ENCODE results near the gene LETM1. TPM values are rescaled to one million over a fixed set of nuclear protein-coding genes. Genes with fewer than 3 reads are reported as not detected.

Gene LETM1
- total and polyA plus RNA-seq, 2 of the 13 experiments (the other 11 are each of a cell fraction or from before 2014, with no cell fraction given) = 9.7 to 41.6 TPM

- TF ChIP-seq HNRNPLL (IDR thresholded peaks at IDR 0.05; ENCODE audit: low read depth, low read length, poor library complexity, severe bottlenecking) (peak; percentile 60), U2AF2 (IDR thresholded peaks at IDR 0.05; ENCODE audit: low read depth, low read length) (peak; percentile 91), CEBPG (CRISPR knock-in tag; IDR thresholded peaks at IDR 0.05) (peak; percentile 96), MXI1 (IDR thresholded peaks at IDR 0.05; ENCODE audit: borderline replicate concordance, low read depth, low read length) (no peak), TCF7L2 (IDR thresholded peaks at IDR 0.05; ENCODE audit: low read depth, low read length) (no peak), SIX1 (CRISPR knock-in tag; IDR thresholded peaks at IDR 0.05; ENCODE audit: borderline replicate concordance) (peak; percentile 29; the same call in 1 of the 2 replicates), CTCF (CRISPR knock-in tag; IDR thresholded peaks at IDR 0.05) (peak; percentile 46), SRY (CRISPR knock-in tag; IDR thresholded peaks at IDR 0.05) (no peak), ZFY (CRISPR knock-in tag; IDR thresholded peaks at IDR 0.05) (peak; percentile 48; the same call in 1 of the 2 replicates), ZBTB37 (CRISPR knock-in tag; IDR thresholded peaks at IDR 0.05) (no peak), KMT2B (CRISPR knock-in tag; IDR thresholded peaks at IDR 0.05) (no peak), HBP1 (CRISPR knock-in tag; IDR thresholded peaks at IDR 0.05; ENCODE audit: low read depth) (no peak), DPF2 (CRISPR knock-in tag; IDR thresholded peaks at IDR 0.05; ENCODE audit: borderline replicate concordance, low read depth) (no peak; the same call in 1 of the 2 replicates), ARID4A (CRISPR knock-in tag; IDR thresholded peaks at IDR 0.05; ENCODE audit: borderline replicate concordance) (peak; percentile 89), TAF1 (CRISPR knock-in tag; IDR thresholded peaks at IDR 0.05) (peak; percentile 23; the same call in 1 of the 2 replicates), ZNF644 (CRISPR knock-in tag; IDR thresholded peaks at IDR 0.05; ENCODE audit: low read depth) (0 out of 2 replicates have a peak, but pooled peaks have one; percentile 16), TSC22D2 (CRISPR knock-in tag; IDR thresholded peaks at IDR 0.05; ENCODE audit: borderline replicate concordance) (no peak), GPN1 (CRISPR knock-in tag; IDR thresholded peaks at IDR 0.05; ENCODE audit: borderline replicate concordance) (no peak), SKI (IDR thresholded peaks at IDR 0.05; ENCODE audit: partially characterized antibody) (peak; percentile 57), MTA3 (CRISPR knock-in tag; IDR thresholded peaks at IDR 0.05) (no peak), GATAD2A (CRISPR knock-in tag; IDR thresholded peaks at IDR 0.05) (peak; percentile 91), ZNF33B (CRISPR knock-in tag; IDR thresholded peaks at IDR 0.05) (0 out of 2 replicates have a peak, but pooled peaks have one; percentile 50), ZNF776 (CRISPR knock-in tag; IDR thresholded peaks at IDR 0.05) (0 out of 2 replicates have a peak, but pooled peaks have one; percentile 8)
Measured at GRCh38 chr4:1802151-1802715, 53.7 kb downstream of the LETM1 start (continued).
